Measurements from ENCODE around the gene ZNF331. TPM values are rescaled to one million over a fixed set of nuclear protein-coding genes. Genes with fewer than 3 reads are reported as not detected.

The ZNF331 gene
- total RNA-seq, 1 experiment from 2014 or later, result 57.2 TPM

DNA sequence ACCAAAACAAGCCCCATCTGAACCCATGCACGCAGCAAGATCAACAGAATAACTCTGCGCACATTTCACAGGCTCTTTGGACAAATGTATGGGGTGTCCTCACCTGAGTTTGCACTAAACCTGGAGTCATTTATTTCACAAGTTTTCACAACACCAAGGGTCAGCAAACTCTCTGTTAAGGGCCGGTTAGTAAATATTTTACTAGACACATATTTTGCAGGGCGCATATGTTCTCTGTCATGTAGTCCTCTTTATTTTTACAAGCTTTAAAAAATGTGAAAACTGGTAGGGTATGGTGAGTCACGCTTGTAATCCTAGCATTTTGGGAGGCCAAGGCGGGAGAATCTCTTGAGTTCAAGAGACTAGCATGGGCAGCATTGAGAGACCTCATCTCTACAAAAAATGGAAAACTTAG lies 48.3 kb downstream of the ZNF331 start:
- peaks cover 4 to 6% of the 10 kb centered on the region in 2 experiments for H3K9me3 Mint-ChIP-seq
- Histone ChIP-seq H3K79me1 (ENCODE audit: insufficient read depth, low read depth, low read length, poor library complexity, severe bottlenecking) (no peaks in the 10 kb centered on the region), H3K9me3 (ENCODE audit: control insufficient read depth, low read depth, low read length) (no peaks in the 10 kb centered on the region), H3K18ac (ENCODE audit: insufficient read length, low read depth, low read length) (no peak overlapping the region), H3K56ac (ENCODE audit: insufficient read length, low read depth, low read length) (no peak overlapping the region), H2BK15ac (ENCODE audit: low read depth, low read length) (no peak overlapping the region), H3K79me2 (ENCODE audit: insufficient read depth, low read length) (no peaks in the 10 kb centered on the region), H2BK12ac (ENCODE audit: insufficient read length, low read depth, low read length) (no peak overlapping the region), H3T11ph (ENCODE audit: low read length) (no peak overlapping the region), H3K14ac (ENCODE audit: insufficient read depth, low read length) (no peak overlapping the region), H3K27ac (ENCODE audit: insufficient read length, low read depth, low read length) (no peak overlapping the region), H2BK5ac (ENCODE audit: insufficient read length, low read length) (no peak overlapping the region), H2AFZ (ENCODE audit: low read length) (no peak overlapping the region), H2BK20ac (ENCODE audit: low read depth, low read length, poor library complexity, severe bottlenecking) (no peak overlapping the region), H3K4me2 (ENCODE audit: insufficient read depth, insufficient read length, low read length) (no peak overlapping the region), H3K4me1 (ENCODE audit: insufficient read depth, low read length) (no peaks in the 10 kb centered on the region), H2BK120ac (ENCODE audit: low read depth, low read length, poor library complexity, severe bottlenecking) (no peak overlapping the region), H3K4ac (ENCODE audit: low read depth, low read length) (no peak overlapping the region), H4K8ac (replicated peaks; ENCODE audit: insufficient read length, low read depth, low read length) (no peak overlapping the region), H3K9ac (ENCODE audit: extremely low read depth, insufficient read length, low read length) (no peak overlapping the region), H4K91ac (ENCODE audit: insufficient read length, low read depth, low read length) (no peak overlapping the region), H4K20me1 (ENCODE audit: control insufficient read depth, insufficient read depth, insufficient read length) (no peaks in the 10 kb centered on the region), H4K5ac (ENCODE audit: insufficient read length, low read depth, low read length) (no peak overlapping the region), H3K23ac (ENCODE audit: insufficient read length, low read depth, low read length) (no peak overlapping the region), H3K27me3 (ENCODE audit: insufficient read depth, low read length) (no peaks in the 10 kb centered on the region), H3K23me2 (ENCODE audit: insufficient read length, low read depth, low read length, poor library complexity, severe bottlenecking) (no peaks in the 10 kb centered on the region), H2AK5ac (ENCODE audit: insufficient read length, low read length) (no peak overlapping the region)
- H3K27ac Mint-ChIP-seq, result peak overlapping the region in 1 of 3 experiments; percentile 36; a peak in 1 of 7 replicates
- H3K27me3 Mint-ChIP-seq (ENCODE audit: low read depth), result no peaks in the 10 kb centered on the region; the same call in 1 of the 2 replicates
- H3K4me3 Mint-ChIP-seq, result no peak overlapping the region
- TF ChIP-seq, protein P1, sequence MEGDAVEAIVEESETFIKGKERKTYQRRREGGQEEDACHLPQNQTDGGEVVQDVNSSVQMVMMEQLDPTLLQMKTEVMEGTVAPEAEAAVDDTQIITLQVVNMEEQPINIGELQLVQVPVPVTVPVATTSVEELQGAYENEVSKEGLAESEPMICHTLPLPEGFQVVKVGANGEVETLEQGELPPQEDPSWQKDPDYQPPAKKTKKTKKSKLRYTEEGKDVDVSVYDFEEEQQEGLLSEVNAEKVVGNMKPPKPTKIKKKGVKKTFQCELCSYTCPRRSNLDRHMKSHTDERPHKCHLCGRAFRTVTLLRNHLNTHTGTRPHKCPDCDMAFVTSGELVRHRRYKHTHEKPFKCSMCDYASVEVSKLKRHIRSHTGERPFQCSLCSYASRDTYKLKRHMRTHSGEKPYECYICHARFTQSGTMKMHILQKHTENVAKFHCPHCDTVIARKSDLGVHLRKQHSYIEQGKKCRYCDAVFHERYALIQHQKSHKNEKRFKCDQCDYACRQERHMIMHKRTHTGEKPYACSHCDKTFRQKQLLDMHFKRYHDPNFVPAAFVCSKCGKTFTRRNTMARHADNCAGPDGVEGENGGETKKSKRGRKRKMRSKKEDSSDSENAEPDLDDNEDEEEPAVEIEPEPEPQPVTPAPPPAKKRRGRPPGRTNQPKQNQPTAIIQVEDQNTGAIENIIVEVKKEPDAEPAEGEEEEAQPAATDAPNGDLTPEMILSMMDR (conservative IDR thresholded peaks at IDR 0.05), result no peak
- WGBS (ENCODE audit: extremely low coverage, insufficient read length, low lambda C conversion rate), result no CpG with 5 or more reads among the region's 6 CpGs
- H3K36me3 Mint-ChIP-seq (ENCODE audit: insufficient read depth in 1 of 3, low read depth in 3 of 3), result peaks cover 0 to 8% (median 0%) of the 10 kb centered on the region in 3 experiments; a peak in 3 of 7 replicates
- peaks cover 8% of the 10 kb centered on the region in 2 experiments for H3K4me1 Mint-ChIP-seq
- no peak for DNase-seq

Measured in H9 (cell line).